Peyer's patch (tissue), 4 donors: ENCODE measurements around the gene LMO1. TPM values are rescaled to one million over a fixed set of nuclear protein-coding genes. Genes with fewer than 3 reads are reported as not detected.

Experiments
- DNase-seq, 3 donors: peaks; one replicate each; pipeline ENCODE4 v3.0.0-alpha.2; 2017 to 2019
- H3K27ac ChIP-seq, 4 donors: fragments of 200-600 bp; sonication (generic); one replicate each; pipeline ENCODE4 v1.5.1; 2016 to 2019
- H3K27me3 ChIP-seq, 2 donors: fragments of 200-600 bp; sonication (generic); one replicate each; pipeline ENCODE4 v1.5.1; 2019
- H3K36me3 ChIP-seq, 3 donors: fragments of 200-600 bp; sonication (generic); one replicate each; pipeline ENCODE4 v1.5.1; 2016 to 2019
- H3K4me1 ChIP-seq, 4 donors: fragments of 200-600 bp; sonication (generic); one replicate each; pipeline ENCODE4 v1.5.1; 2016 to 2019
- H3K4me3 ChIP-seq, 4 donors: fragments of 200-600 bp; sonication (generic); 1 replicate in 3 of 4; 2 replicates in 1 of 4; pipeline ENCODE4 v1.5.1; 2016 to 2019; ENCODE audit warnings: mild to moderate bottlenecking in 1 of 4
- H3K9me3 ChIP-seq, 4 donors: fragments of 200-600 bp; sonication (generic); one replicate each; pipeline ENCODE4 v1.5.1; 2016 to 2019; ENCODE audit warnings: mild to moderate bottlenecking in 1 of 4
- CTCF ChIP-seq, 6 experiments: fragments of 450-650 bp in 4 of 6; fragments of 200-600 bp in 2 of 6; sonication (generic) in 1 of 6; IDR thresholded peaks; one replicate each; pipeline ENCODE4 v1.5.1; 2017 to 2019; ENCODE audit warnings: antibody characterized with exemption in 6 of 6, mild to moderate bottlenecking in 3 of 6, moderate library complexity in 1 of 6
- POLR2A ChIP-seq, 2 donors: fragments of 450-650 bp; IDR thresholded peaks; one replicate each; pipeline ENCODE4 v1.5.1; 2017; ENCODE audit warnings: antibody characterized with exemption in 2 of 2, mild to moderate bottlenecking in 2 of 2, moderate library complexity in 2 of 2
- total RNA-seq, 4 donors: library from RNA; depleted of rRNA; stranded (reverse); fragments of >200 nt; gene quantifications; one replicate each; pipeline ENCODE4 v1.1.0, GENCODE V29; 2016

The LMO1 gene
- total RNA-seq, 4 donors from 2014 or later: not detected

- H3K27me3 ChIP-seq: no peaks in the 10 kb centered on the region
- no peak for TF ChIP-seq POLR2A (IDR thresholded peaks at IDR 0.05)
- TF ChIP-seq CTCF (IDR thresholded peaks at IDR 0.05): no peak
- H3K36me3 ChIP-seq: no peaks in the 10 kb centered on the region
- no peak overlapping the region for H3K27ac ChIP-seq
- DNase-seq: no peak
- H3K4me1 ChIP-seq: no peaks in the 10 kb centered on the region
- H3K4me3 ChIP-seq: no peak overlapping the region
- no peaks in the 10 kb centered on the region for H3K9me3 ChIP-seq
Measured at GRCh38 chr11:8230178-8230859, 33.4 kb downstream of the LMO1 start.

GRCh38 chr11:8229299-8230177 is 34.1 kb downstream of the LMO1 start:
- no peaks in the 10 kb centered on the region for H3K27me3 ChIP-seq
- DNase-seq: no peak
- no peaks in the 10 kb centered on the region for H3K9me3 ChIP-seq
- no peaks in the 10 kb centered on the region for H3K4me1 ChIP-seq
- no peaks in the 10 kb centered on the region for H3K36me3 ChIP-seq
- H3K4me3 ChIP-seq: no peak overlapping the region
- no peak overlapping the region for H3K27ac ChIP-seq
- TF ChIP-seq CTCF (IDR thresholded peaks at IDR 0.05) (no peak), POLR2A (IDR thresholded peaks at IDR 0.05) (no peak)

GRCh38 chr11:8228231-8228630 is 35.4 kb downstream of the LMO1 start:
- H3K27ac ChIP-seq: no peak overlapping the region
- H3K9me3 ChIP-seq: no peaks in the 10 kb centered on the region
- H3K27me3 ChIP-seq: no peaks in the 10 kb centered on the region
- DNase-seq: no peak
- H3K4me1 ChIP-seq: no peaks in the 10 kb centered on the region
- H3K36me3 ChIP-seq: no peaks in the 10 kb centered on the region
- no peak overlapping the region for H3K4me3 ChIP-seq
- TF ChIP-seq POLR2A (IDR thresholded peaks at IDR 0.05) (no peak), CTCF (IDR thresholded peaks at IDR 0.05) (no peak)

- TF ChIP-seq POLR2A (IDR thresholded peaks at IDR 0.05) (no peak), CTCF (IDR thresholded peaks at IDR 0.05) (no peak)
- Histone ChIP-seq H3K27me3 (no peaks in the 10 kb centered on the region), H3K36me3 (no peaks in the 10 kb centered on the region), H3K4me3 (no peak overlapping the region), H3K27ac (no peak overlapping the region), H3K4me1 (no peaks in the 10 kb centered on the region), H3K9me3 (no peaks in the 10 kb centered on the region)
- DNase-seq: no peak
Measured at GRCh38 chr11:8227156-8228152, 36.2 kb downstream of the LMO1 start.

GRCh38 chr11:8225589-8226036 is 38.1 kb downstream of the LMO1 start:
- Histone ChIP-seq H3K27me3 (no peaks in the 10 kb centered on the region), H3K36me3 (no peaks in the 10 kb centered on the region), H3K9me3 (no peaks in the 10 kb centered on the region), H3K27ac (no peak overlapping the region), H3K4me3 (no peak overlapping the region), H3K4me1 (no peaks in the 10 kb centered on the region)
- DNase-seq: peak; percentile 60 to 82 (median 69)
- no peak for TF ChIP-seq POLR2A (IDR thresholded peaks at IDR 0.05)
- TF ChIP-seq CTCF (IDR thresholded peaks at IDR 0.05): peak; percentile 70 to 85 (median 78)
